Peyer's patch (tissue), 4 donors: ENCODE data around the gene PRODH.
"Not testable (repeated sequence)": the region's sequence is repeated elsewhere in the genome, so short reads cannot be mapped to it uniquely, and the experiment has no call there.

Experiments used
- CTCF ChIP-seq, 6 experiments: fragments of 450-650 bp in 4 of 6; fragments of 200-600 bp in 2 of 6; sonication (generic) in 1 of 6; IDR thresholded peaks; one replicate each; pipeline ENCODE4 v1.5.1; 2017 to 2019; ENCODE audit warnings: antibody characterized with exemption in 6 of 6, mild to moderate bottlenecking in 3 of 6, moderate library complexity in 1 of 6
- POLR2A ChIP-seq, 2 donors: fragments of 450-650 bp; IDR thresholded peaks; one replicate each; pipeline ENCODE4 v1.5.1; 2017; ENCODE audit warnings: antibody characterized with exemption in 2 of 2, mild to moderate bottlenecking in 2 of 2, moderate library complexity in 2 of 2

- not testable (repeated sequence) for TF ChIP-seq CTCF, POLR2A (IDR thresholded peaks at IDR 0.05)
These were observed 28.0 kb upstream of the PRODH start for GRCh38 chr22:18964051-18964450.
